ENCODE measurements around the gene PURB. TPM values are rescaled to one million over a fixed set of nuclear protein-coding genes. Genes with fewer than 3 reads are reported as not detected.

PURB gene
- total and polyA plus RNA-seq, 7 donors = 8.8 to 27.2 (median 20.6) TPM

DNA sequence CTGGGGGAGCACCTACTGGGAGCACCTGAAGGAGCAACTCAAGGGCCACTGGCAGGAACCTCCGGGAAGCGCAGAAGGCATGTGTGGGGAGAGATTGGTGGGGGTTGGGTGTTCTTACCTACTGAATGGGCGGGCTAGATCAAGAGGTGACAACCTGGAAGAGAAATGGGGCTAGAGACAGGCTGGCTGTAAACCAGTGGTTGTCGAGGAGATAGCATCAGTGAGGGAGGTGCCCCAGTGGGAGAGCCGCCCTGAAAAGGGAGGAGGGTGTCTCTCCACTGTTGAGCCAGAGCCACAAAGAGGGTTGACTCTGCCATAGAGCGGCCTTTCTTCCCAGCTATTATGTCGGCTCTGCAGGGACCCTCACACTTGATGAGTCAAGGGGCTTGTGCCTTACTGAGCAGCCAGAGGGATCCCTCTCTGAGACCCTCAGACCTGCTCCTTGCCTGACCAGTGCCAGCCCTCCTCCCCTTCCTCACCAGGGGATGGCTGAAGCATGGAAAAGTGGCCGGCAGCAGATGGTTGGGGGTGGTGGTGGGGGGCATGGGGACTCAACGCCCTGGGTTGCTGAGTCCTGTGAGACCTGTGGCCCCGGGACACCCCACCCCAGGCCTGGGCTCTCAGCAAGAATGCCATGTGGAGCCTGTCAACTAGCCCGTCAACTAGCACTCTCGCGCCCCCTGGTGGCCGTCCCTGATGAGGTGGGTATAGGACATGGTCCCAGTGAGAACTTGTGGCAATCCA is 36.4 kb upstream of the PURB start:
- no peak overlapping the region for H3K4me3 ChIP-seq
- no peaks in the 10 kb centered on the region for H3K36me3 ChIP-seq (ENCODE audit: insufficient read depth in 1 of 2, low read depth in 1 of 2)
- no peaks in the 10 kb centered on the region for H3K9me3 ChIP-seq
- WGBS, 3 donors = 34 to 37% (median 36%) methylated on average over 14 of the region's 14 CpGs
- H3K4me1 ChIP-seq = no peaks in the 10 kb centered on the region
- TF ChIP-seq, protein P1, sequence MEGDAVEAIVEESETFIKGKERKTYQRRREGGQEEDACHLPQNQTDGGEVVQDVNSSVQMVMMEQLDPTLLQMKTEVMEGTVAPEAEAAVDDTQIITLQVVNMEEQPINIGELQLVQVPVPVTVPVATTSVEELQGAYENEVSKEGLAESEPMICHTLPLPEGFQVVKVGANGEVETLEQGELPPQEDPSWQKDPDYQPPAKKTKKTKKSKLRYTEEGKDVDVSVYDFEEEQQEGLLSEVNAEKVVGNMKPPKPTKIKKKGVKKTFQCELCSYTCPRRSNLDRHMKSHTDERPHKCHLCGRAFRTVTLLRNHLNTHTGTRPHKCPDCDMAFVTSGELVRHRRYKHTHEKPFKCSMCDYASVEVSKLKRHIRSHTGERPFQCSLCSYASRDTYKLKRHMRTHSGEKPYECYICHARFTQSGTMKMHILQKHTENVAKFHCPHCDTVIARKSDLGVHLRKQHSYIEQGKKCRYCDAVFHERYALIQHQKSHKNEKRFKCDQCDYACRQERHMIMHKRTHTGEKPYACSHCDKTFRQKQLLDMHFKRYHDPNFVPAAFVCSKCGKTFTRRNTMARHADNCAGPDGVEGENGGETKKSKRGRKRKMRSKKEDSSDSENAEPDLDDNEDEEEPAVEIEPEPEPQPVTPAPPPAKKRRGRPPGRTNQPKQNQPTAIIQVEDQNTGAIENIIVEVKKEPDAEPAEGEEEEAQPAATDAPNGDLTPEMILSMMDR (IDR thresholded peaks at IDR 0.05) = peak; percentile 91
- no peak overlapping the region for H3K27ac ChIP-seq
- H3K27me3 ChIP-seq (ENCODE audit: insufficient read depth in 3 of 3, low read length in 2 of 3) = peaks cover 0 to 1% (median 0%) of the 10 kb centered on the region in 3 donors
- intact Hi-C loops (cut with DNase I) = loop anchor here in 1 of 2 donors (1.0 to 5.0 kb wide), 3 partner anchors 35 to 334 kb away; no protein-coding TSS in a partner anchor
- ATAC-seq = peak; percentile 98 to 100 (median 98)
- DNase-seq = peak; percentile 91 to 95

DNA sequence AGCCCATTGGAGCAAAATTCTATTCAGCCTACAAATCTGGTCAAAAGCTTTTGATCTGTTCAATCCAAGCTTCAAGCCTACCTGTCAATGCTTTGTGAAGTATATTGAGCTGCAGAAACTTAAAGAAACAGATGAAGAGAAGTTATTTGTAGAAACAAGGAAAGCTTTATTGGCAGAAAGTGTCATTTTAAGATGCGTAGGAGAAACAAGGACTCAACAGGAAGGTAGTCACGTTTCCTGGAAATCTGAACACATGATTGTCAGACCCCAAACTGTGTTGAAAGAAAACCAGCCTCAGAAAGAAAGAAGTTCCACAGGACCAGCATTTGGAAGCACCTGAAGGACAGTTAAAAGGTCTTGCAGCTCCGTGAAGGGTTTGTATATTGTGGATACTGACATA is 34.8 kb upstream of the PURB start:
- Histone ChIP-seq H3K36me3 (ENCODE audit: insufficient read depth in 1 of 2, low read depth in 1 of 2) (no peaks in the 10 kb centered on the region), H3K4me3 (no peak overlapping the region), H3K27me3 (ENCODE audit: insufficient read depth in 3 of 3, low read length in 2 of 3) (no peaks in the 10 kb centered on the region), H3K27ac (no peak overlapping the region), H3K4me1 (no peaks in the 10 kb centered on the region), H3K9me3 (no peaks in the 10 kb centered on the region)
- intact Hi-C loops (cut with DNase I) = loop anchor here in 1 of 2 donors (2.0 to 5.0 kb wide), 2 partner anchors 33 to 333 kb away; no protein-coding TSS in a partner anchor
- TF ChIP-seq, protein P1 (IDR thresholded peaks at IDR 0.05) = no peak
- ATAC-seq (no peak), DNase-seq (no peak)
- 68 to 83% (median 76%) methylated on average over 3 of the region's 3 CpGs for WGBS, 3 donors

GRCh38 chr7:44918029-44918428 is 32.7 kb upstream of the PURB start:
- intact Hi-C loops (cut with DNase I) = loop anchor here in 1 of 2 donors (2.0 kb wide), 1 partner anchor 61 kb away; no protein-coding TSS in a partner anchor
- ATAC-seq = no peak
- Histone ChIP-seq H3K36me3 (ENCODE audit: insufficient read depth in 1 of 2, low read depth in 1 of 2) (no peaks in the 10 kb centered on the region), H3K4me3 (no peak overlapping the region), H3K27me3 (ENCODE audit: insufficient read depth in 3 of 3, low read length in 2 of 3) (no peaks in the 10 kb centered on the region), H3K27ac (no peak overlapping the region), H3K4me1 (no peaks in the 10 kb centered on the region), H3K9me3 (no peaks in the 10 kb centered on the region)
- TF ChIP-seq, protein P1 (IDR thresholded peaks at IDR 0.05) = no peak
- DNase-seq = no peak

DNA sequence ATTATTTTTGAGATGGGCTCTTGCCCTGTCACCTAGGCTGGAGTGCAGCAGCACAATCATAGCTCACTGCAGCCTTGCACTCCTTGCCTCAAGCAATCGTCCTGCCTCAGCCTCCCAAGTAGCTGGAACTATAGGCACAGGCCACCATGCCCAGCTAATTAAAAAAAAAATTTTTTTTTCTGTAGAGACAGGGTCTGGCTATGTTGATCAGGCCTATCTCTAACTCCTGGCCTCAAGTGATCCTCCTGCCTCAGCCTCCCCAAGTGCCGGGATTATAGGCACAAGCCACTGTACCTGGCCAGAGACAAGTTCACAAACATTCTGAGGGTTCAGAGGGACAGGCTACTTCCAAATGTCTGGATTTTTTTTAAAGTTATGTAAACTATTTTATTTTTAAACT is 32.1 kb upstream of the PURB start:
- ATAC-seq = no peak
- no peak overlapping the region for H3K27ac ChIP-seq
- no peaks in the 10 kb centered on the region for H3K27me3 ChIP-seq (ENCODE audit: insufficient read depth in 3 of 3, low read length in 2 of 3)
- intact Hi-C loops (cut with DNase I) = no loop called here
- H3K9me3 ChIP-seq = no peaks in the 10 kb centered on the region
- no peak for DNase-seq
- 89 to 93% (median 92%) methylated on average over 2 of the region's 2 CpGs for WGBS, 3 donors
- no peaks in the 10 kb centered on the region for H3K36me3 ChIP-seq (ENCODE audit: insufficient read depth in 1 of 2, low read depth in 1 of 2)
- no peak overlapping the region for H3K4me3 ChIP-seq
- TF ChIP-seq, protein P1 (IDR thresholded peaks at IDR 0.05) = no peak
- no peaks in the 10 kb centered on the region for H3K4me1 ChIP-seq
